SK-N-SH (cell line): ENCODE measurements around the gene CYP2J2.

Source experiments
- ELF1 ChIP-seq: IDR thresholded peaks from 2 replicates; pipeline ENCODE4 v1.4.0; 2012
- EP300 ChIP-seq, 2 experiments: IDR thresholded peaks; 2 replicates each; pipeline versions ENCODE4 v1.4.0 to v1.6.1; 2012; ENCODE audit warnings: borderline replicate concordance in 1 of 2, low read depth in 1 of 2, low read length in 1 of 2
- EZH2phosphoT487 ChIP-seq: fragments of 200-600 bp; sonication (generic); IDR thresholded peaks from 2 replicates; pipeline ENCODE4 v1.6.1; 2017; ENCODE audit warnings: low read depth, mixed run types, mild to moderate bottlenecking, antibody characterized with exemption, moderate library complexity, borderline replicate concordance
- FOXM1 ChIP-seq: IDR thresholded peaks from 2 replicates; pipeline ENCODE4 v1.4.0; 2012; ENCODE audit warnings: low read depth, mild to moderate bottlenecking
- GABPA ChIP-seq: IDR thresholded peaks from 2 replicates; pipeline ENCODE4 v1.4.0; 2012; ENCODE audit warnings: low read depth, mild to moderate bottlenecking
- POLR2AphosphoS5 ChIP-seq: IDR thresholded peaks from 2 replicates; pipeline ENCODE4 v1.6.1; 2012; ENCODE audit warnings: low read depth, low read length
- RFX5 ChIP-seq: IDR thresholded peaks from 2 replicates; pipeline ENCODE4 v1.6.1; 2012; ENCODE audit warnings: mild to moderate bottlenecking, improper control_type of control experiment, low read length
- SMC3 ChIP-seq: IDR thresholded peaks from 2 replicates; pipeline ENCODE4 v1.6.1; 2012; ENCODE audit warnings: low read depth, low read length, improper control_type of control experiment
- TCF12 ChIP-seq: IDR thresholded peaks from 2 replicates; pipeline ENCODE4 v1.4.0; 2012
- TEAD4 ChIP-seq: IDR thresholded peaks from 2 replicates; pipeline ENCODE4 v1.4.0; 2012; ENCODE audit warnings: mild to moderate bottlenecking, borderline replicate concordance; ENCODE audit not compliant: insufficient read depth
- YY1 ChIP-seq: IDR thresholded peaks from 2 replicates; pipeline ENCODE4 v1.4.0; 2012; ENCODE audit warnings: low read depth, mild to moderate bottlenecking
- TF ChIP-seq, protein P1 (sequence below): fragments of 200-600 bp; sonication (generic); IDR thresholded peaks from 2 replicates; pipeline ENCODE4 v1.6.1; 2017; ENCODE audit warnings: antibody characterized with exemption, mild to moderate bottlenecking, moderate library complexity
- TF ChIP-seq, protein P2 (sequence below): IDR thresholded peaks from 2 replicates; pipeline ENCODE4 v1.6.1; 2012; ENCODE audit warnings: mild to moderate bottlenecking, low read depth, low read length, moderate library complexity

DNA sequence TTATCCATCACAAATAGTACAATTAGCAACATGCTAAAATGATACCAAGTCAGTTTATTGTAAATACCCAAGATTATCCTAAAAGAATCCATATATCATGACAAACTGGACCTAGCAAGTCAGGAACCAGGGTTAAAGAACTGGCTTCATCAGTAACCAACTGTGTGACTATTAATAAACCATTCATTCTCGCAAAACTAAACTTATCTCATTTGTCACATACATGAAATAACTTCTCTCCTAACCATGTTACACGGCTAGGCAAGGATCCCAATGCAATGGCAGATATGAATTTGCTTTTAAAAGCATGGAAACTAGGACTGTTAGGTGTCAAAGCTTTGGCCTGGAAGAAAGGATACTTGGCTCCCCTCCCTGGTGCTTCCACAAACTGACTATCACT lies 29.4 kb downstream of the CYP2J2 start:
- TF ChIP-seq YY1 (no peak), TEAD4 (no peak), SMC3 (no peak), EP300 (IDR thresholded peaks at IDR 0.05; ENCODE audit: borderline replicate concordance in 1 of 2, low read depth in 1 of 2, low read length in 1 of 2) (no peak), GABPA (no peak), FOXM1 (no peak), POLR2AphosphoS5 (no peak), RFX5 (no peak), TCF12 (no peak), ELF1 (no peak), EZH2phosphoT487 (no peak)
- TF ChIP-seq, protein P1, sequence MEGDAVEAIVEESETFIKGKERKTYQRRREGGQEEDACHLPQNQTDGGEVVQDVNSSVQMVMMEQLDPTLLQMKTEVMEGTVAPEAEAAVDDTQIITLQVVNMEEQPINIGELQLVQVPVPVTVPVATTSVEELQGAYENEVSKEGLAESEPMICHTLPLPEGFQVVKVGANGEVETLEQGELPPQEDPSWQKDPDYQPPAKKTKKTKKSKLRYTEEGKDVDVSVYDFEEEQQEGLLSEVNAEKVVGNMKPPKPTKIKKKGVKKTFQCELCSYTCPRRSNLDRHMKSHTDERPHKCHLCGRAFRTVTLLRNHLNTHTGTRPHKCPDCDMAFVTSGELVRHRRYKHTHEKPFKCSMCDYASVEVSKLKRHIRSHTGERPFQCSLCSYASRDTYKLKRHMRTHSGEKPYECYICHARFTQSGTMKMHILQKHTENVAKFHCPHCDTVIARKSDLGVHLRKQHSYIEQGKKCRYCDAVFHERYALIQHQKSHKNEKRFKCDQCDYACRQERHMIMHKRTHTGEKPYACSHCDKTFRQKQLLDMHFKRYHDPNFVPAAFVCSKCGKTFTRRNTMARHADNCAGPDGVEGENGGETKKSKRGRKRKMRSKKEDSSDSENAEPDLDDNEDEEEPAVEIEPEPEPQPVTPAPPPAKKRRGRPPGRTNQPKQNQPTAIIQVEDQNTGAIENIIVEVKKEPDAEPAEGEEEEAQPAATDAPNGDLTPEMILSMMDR = no peak
- TF ChIP-seq, protein P2, sequence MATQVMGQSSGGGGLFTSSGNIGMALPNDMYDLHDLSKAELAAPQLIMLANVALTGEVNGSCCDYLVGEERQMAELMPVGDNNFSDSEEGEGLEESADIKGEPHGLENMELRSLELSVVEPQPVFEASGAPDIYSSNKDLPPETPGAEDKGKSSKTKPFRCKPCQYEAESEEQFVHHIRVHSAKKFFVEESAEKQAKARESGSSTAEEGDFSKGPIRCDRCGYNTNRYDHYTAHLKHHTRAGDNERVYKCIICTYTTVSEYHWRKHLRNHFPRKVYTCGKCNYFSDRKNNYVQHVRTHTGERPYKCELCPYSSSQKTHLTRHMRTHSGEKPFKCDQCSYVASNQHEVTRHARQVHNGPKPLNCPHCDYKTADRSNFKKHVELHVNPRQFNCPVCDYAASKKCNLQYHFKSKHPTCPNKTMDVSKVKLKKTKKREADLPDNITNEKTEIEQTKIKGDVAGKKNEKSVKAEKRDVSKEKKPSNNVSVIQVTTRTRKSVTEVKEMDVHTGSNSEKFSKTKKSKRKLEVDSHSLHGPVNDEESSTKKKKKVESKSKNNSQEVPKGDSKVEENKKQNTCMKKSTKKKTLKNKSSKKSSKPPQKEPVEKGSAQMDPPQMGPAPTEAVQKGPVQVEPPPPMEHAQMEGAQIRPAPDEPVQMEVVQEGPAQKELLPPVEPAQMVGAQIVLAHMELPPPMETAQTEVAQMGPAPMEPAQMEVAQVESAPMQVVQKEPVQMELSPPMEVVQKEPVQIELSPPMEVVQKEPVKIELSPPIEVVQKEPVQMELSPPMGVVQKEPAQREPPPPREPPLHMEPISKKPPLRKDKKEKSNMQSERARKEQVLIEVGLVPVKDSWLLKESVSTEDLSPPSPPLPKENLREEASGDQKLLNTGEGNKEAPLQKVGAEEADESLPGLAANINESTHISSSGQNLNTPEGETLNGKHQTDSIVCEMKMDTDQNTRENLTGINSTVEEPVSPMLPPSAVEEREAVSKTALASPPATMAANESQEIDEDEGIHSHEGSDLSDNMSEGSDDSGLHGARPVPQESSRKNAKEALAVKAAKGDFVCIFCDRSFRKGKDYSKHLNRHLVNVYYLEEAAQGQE = no peak
